Measurements from ENCODE around the gene ATP8A2. TPM values are rescaled to one million over a fixed set of nuclear protein-coding genes. Genes with fewer than 3 reads are reported as not detected.
"Not testable (repeated sequence)": the region's sequence is repeated elsewhere in the genome, so short reads cannot be mapped to it uniquely, and the experiment has no call there.

ATP8A2 gene
- total and polyA plus RNA-seq, 2 of the 8 experiments (the other 6 are each of a cell fraction or from before 2014, with no cell fraction given): 2.4 to 8.3 TPM

DNA sequence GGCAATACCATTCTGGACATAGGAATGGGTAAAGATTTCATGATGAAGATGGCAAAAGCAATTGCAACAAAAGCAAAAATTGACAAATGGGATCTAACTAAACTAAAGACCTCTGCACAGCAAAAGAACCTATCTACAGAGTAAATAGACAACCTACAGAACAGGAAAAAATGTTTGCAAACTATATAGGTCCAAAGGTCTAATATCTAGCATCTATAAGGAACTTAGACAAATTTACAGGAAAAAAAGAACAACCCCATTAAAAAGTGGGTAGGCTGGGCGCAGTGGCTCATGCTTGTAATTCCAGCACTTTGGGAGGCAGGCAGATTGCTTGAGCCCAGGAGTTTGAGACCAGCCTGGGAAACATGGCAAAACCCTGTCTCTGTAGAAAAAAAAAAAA lies 418.4 kb downstream of the ATP8A2 start:
- not testable (repeated sequence) for H3K36me3 ChIP-seq (ENCODE audit: control insufficient read depth in 2 of 4, insufficient read depth in 4 of 4, low read length in 3 of 4)

More for the DNA sequence above, 418.4 kb downstream of the ATP8A2 start:
- H2BK20ac ChIP-seq (ENCODE audit: low read length); H4K8ac ChIP-seq (ENCODE audit: extremely low read depth, insufficient read depth, low read length); H3K56ac ChIP-seq (replicated peaks; ENCODE audit: insufficient read length, low read depth, low read length); FAIRE-seq; H3K27me3 ChIP-seq (replicated peaks in 1 of 4; ENCODE audit: control insufficient read depth in 3 of 4, extremely low read depth in 1 of 4, insufficient read depth in 3 of 4, low read length in 3 of 4); H4K91ac ChIP-seq (replicated peaks; ENCODE audit: insufficient read length, low read length); H3K4me3 ChIP-seq (ENCODE audit: extremely low read depth in 1 of 4, insufficient read depth in 2 of 4, low read depth in 3 of 4, low read length in 4 of 4); H2BK5ac ChIP-seq (ENCODE audit: low read depth, low read length); H2AK5ac ChIP-seq (ENCODE audit: low read depth, low read length); H3K79me1 ChIP-seq (ENCODE audit: low read depth, low read length); H3K9me3 ChIP-seq (ENCODE audit: insufficient read depth in 2 of 2, low read depth in 1 of 2, low read length in 1 of 2); H3K23ac ChIP-seq (ENCODE audit: insufficient read length); H4K20me1 ChIP-seq (replicated peaks in 1 of 2; ENCODE audit: control insufficient read depth in 1 of 2, insufficient read depth in 2 of 2, low read length in 2 of 2); H2BK15ac ChIP-seq (ENCODE audit: low read length); H3K9ac ChIP-seq (replicated peaks in 1 of 4; ENCODE audit: extremely low read depth in 1 of 4, low read depth in 3 of 4, low read length in 3 of 4); H3K23me2 ChIP-seq (ENCODE audit: low read depth, low read length); H3K14ac ChIP-seq (ENCODE audit: insufficient read length); H2BK120ac ChIP-seq (replicated peaks; ENCODE audit: low read depth, low read length); H3K27ac ChIP-seq (ENCODE audit: low read depth, low read length); H4K5ac ChIP-seq (ENCODE audit: insufficient read length, low read depth, low read length); H3K79me2 ChIP-seq (ENCODE audit: control insufficient read depth in 1 of 2, insufficient read depth in 2 of 2, low read length in 2 of 2); DNase-seq (ENCODE audit: low read depth in 1 of 2, low spot score in 2 of 2); H2BK12ac ChIP-seq (ENCODE audit: low read depth, low read length); H3K4me1 ChIP-seq (replicated peaks in 1 of 4; ENCODE audit: control insufficient read depth in 3 of 4, insufficient read depth in 4 of 4, low read length in 3 of 4); H3K4ac ChIP-seq (replicated peaks; ENCODE audit: insufficient read length, low read depth, low read length); H2AFZ ChIP-seq (ENCODE audit: low read length); H3K18ac ChIP-seq (ENCODE audit: extremely low read depth, low read length); H3K4me2 ChIP-seq (ENCODE audit: insufficient read depth in 1 of 2, low read depth in 2 of 2, low read length in 2 of 2): not testable (repeated sequence)
- 86% methylated on average over 1 of the region's 1 CpG; no CpG with 5 or more reads in 1 of the 2 experiments for WGBS, 2 experiments (ENCODE audit: extremely low coverage in 1 of 2, insufficient coverage in 1 of 2, insufficient read length in 1 of 2, insufficient replicate concordance in 2 of 2, low coverage in 1 of 2, low lambda C conversion rate in 2 of 2, missing lambda C conversion rate in 1 of 2)
- ChIA-PET CTCF (ENCODE audit: partially characterized antibody) (interaction anchor here (0.6 to 1.5 kb wide), 4 partner anchors 17 to 210 kb away, joined by 3 read pairs; no protein-coding TSS in a partner anchor), POLR2A (ENCODE audit: partially characterized antibody) (interaction anchor here (0.7 kb wide), 1 partner anchor 991 kb away, joined by 3 read pairs; no protein-coding TSS in a partner anchor)

Measured in H1 (cell line).